Vagina (tissue), 2 donors: Measurements from ENCODE around the gene NRL. TPM values are rescaled to one million over a fixed set of nuclear protein-coding genes. Genes with fewer than 3 reads are reported as not detected.

Source experiments
- DNase-seq, 2 donors: peaks; one replicate each; pipeline ENCODE4 v3.0.0-alpha.2; 2017; ENCODE audit errors: extremely low spot score in 2 of 2
- H3K27ac ChIP-seq: fragments of 200-600 bp; sonication (generic); one replicate; pipeline ENCODE4 v1.5.1; 2019
- H3K27me3 ChIP-seq: fragments of 200-600 bp; sonication (generic); one replicate; pipeline ENCODE4 v1.5.1; 2019
- H3K36me3 ChIP-seq, 2 donors: fragments of 200-600 bp; sonication (generic); one replicate each; pipeline ENCODE4 v1.5.1; 2017 to 2019
- H3K4me1 ChIP-seq: fragments of 200-600 bp; sonication (generic); one replicate; pipeline ENCODE4 v1.5.1; 2019
- H3K4me3 ChIP-seq, 2 donors: fragments of 200-600 bp; sonication (generic); 1 replicate in 1 of 2; 2 replicates in 1 of 2; pipeline ENCODE4 v1.5.1; 2016 to 2019
- H3K9me3 ChIP-seq: fragments of 200-600 bp; sonication (generic); one replicate; pipeline ENCODE4 v1.5.1; 2019
- POLR2A ChIP-seq, 2 donors: fragments of 450-650 bp; IDR thresholded peaks; one replicate each; pipeline ENCODE4 v1.6.1; 2017; ENCODE audit warnings: antibody characterized with exemption in 2 of 2, mild to moderate bottlenecking in 2 of 2, moderate library complexity in 2 of 2
- POLR2AphosphoS5 ChIP-seq, 2 donors: sonication (generic); formaldehyde crosslinking; IDR thresholded peaks; one replicate each; pipeline ENCODE4 v1.9.0; 2017; ENCODE audit warnings: antibody characterized with exemption in 2 of 2, mild to moderate bottlenecking in 2 of 2, low read depth in 1 of 2; ENCODE audit not compliant: insufficient read depth in 1 of 2
- intact Hi-C: fragments of 100-400 bp; cut with DNase I; formaldehyde crosslinking; loops from one replicate; pipeline ENCODE4 v1.15.1; 2023
- total RNA-seq: library from RNA; depleted of rRNA; stranded (reverse); fragments of >200 nt; gene quantifications from one replicate; pipeline ENCODE4 v1.2.3, GENCODE V29; 2016
- TF ChIP-seq, protein P1 (sequence below), 3 experiments: fragments of 450-650 bp in 2 of 3; fragments of 200-600 bp in 1 of 3; sonication (generic) in 1 of 3; IDR thresholded peaks; one replicate each; pipeline ENCODE4 v1.5.1; 2017 to 2019; ENCODE audit warnings: antibody characterized with exemption in 3 of 3, mild to moderate bottlenecking in 2 of 3, moderate library complexity in 2 of 3

The NRL gene
- total RNA-seq, result 1.2 TPM

- Histone ChIP-seq H3K9me3 (no peaks in the 10 kb centered on the region), H3K4me1 (peaks cover 26% of the 10 kb centered on the region), H3K36me3 (peaks cover 0 to 27% of the 10 kb centered on the region in 2 donors), H3K27ac (peak within 1 kb of the TSS; percentile 98), H3K27me3 (no peaks in the 10 kb centered on the region), H3K4me3 (peak within 1 kb of the TSS; percentile 84 to 86)
- intact Hi-C loops, result loop anchor here (2.0 kb wide), 1 partner anchor 26 kb away; the partner anchor contains the start of gene EMC9
- TF ChIP-seq POLR2AphosphoS5 (IDR thresholded peaks at IDR 0.05; ENCODE audit: insufficient read depth in 1 of 2, low read depth in 1 of 2), result peak; percentile 84 to 96
- TF ChIP-seq, protein P1, sequence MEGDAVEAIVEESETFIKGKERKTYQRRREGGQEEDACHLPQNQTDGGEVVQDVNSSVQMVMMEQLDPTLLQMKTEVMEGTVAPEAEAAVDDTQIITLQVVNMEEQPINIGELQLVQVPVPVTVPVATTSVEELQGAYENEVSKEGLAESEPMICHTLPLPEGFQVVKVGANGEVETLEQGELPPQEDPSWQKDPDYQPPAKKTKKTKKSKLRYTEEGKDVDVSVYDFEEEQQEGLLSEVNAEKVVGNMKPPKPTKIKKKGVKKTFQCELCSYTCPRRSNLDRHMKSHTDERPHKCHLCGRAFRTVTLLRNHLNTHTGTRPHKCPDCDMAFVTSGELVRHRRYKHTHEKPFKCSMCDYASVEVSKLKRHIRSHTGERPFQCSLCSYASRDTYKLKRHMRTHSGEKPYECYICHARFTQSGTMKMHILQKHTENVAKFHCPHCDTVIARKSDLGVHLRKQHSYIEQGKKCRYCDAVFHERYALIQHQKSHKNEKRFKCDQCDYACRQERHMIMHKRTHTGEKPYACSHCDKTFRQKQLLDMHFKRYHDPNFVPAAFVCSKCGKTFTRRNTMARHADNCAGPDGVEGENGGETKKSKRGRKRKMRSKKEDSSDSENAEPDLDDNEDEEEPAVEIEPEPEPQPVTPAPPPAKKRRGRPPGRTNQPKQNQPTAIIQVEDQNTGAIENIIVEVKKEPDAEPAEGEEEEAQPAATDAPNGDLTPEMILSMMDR (IDR thresholded peaks at IDR 0.05), result no peak
- no peak for TF ChIP-seq POLR2A (IDR thresholded peaks at IDR 0.05)
- peak; percentile 99 to 100 for DNase-seq
Measured at GRCh38 chr14:24114532-24115421, at the start of gene NRL, which contains the start of gene DCAF11. NRL (minus strand) TSS chr14:24114949; CDS start chr14:24082848, 32,101 bp downstream. DCAF11 (plus strand) TSS chr14:24114777; CDS start chr14:24115595, 818 bp downstream.

DNA sequence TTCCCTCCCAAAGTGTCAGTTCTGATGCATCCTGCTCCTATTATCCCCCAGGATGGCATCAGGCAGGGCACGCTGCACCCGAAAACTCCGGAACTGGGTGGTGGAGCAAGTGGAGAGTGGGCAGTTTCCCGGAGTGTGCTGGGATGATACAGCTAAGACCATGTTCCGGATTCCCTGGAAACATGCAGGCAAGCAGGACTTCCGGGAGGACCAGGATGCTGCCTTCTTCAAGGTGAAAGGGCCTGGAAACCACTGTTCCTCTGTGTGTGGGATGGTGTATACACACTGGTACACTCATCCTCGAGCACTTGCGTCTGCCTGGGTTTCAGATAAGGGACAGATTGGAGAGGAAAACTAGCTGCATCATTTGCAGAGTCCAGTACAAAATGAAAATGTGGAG, 47.3 kb upstream of the NRL start:
- Histone ChIP-seq H3K9me3 (no peaks in the 10 kb centered on the region), H3K27ac (peak overlapping the region; percentile 95), H3K4me3 (peak overlapping the region; percentile 58), H3K4me1 (peaks cover 38% of the 10 kb centered on the region), H3K36me3 (peaks cover 0 to 60% of the 10 kb centered on the region in 2 donors), H3K27me3 (no peaks in the 10 kb centered on the region)
- TF ChIP-seq POLR2AphosphoS5 (IDR thresholded peaks at IDR 0.05; ENCODE audit: insufficient read depth in 1 of 2, low read depth in 1 of 2) (no peak), POLR2A (IDR thresholded peaks at IDR 0.05) (no peak)
- TF ChIP-seq, protein P1 (IDR thresholded peaks at IDR 0.05), result no peak
- no peak for DNase-seq
- intact Hi-C loops, result no loop called here

GRCh38 chr14:24160850-24161804, 46.4 kb upstream of the NRL start, which contains the start of gene IRF9:
IRF9 (plus strand) TSS chr14:24161265; CDS start chr14:24162145, 880 bp downstream.
- Histone ChIP-seq H3K4me1 (peaks cover 38% of the 10 kb centered on the region), H3K27ac (peak within 1 kb of the TSS; percentile 95), H3K27me3 (no peaks in the 10 kb centered on the region), H3K4me3 (peak within 1 kb of the TSS; percentile 58), H3K36me3 (peaks cover 0 to 59% of the 10 kb centered on the region in 2 donors), H3K9me3 (no peaks in the 10 kb centered on the region)
- intact Hi-C loops, result no loop called here
- peak in 1 of 2 donors; percentile 40 for TF ChIP-seq POLR2A (IDR thresholded peaks at IDR 0.05)
- TF ChIP-seq, protein P1 (IDR thresholded peaks at IDR 0.05), result peak; percentile 82 to 98 (median 88)
- peak; percentile 91 to 98 for TF ChIP-seq POLR2AphosphoS5 (IDR thresholded peaks at IDR 0.05; ENCODE audit: insufficient read depth in 1 of 2, low read depth in 1 of 2)
- DNase-seq, result peak in 1 of 2 donors; percentile 97

GRCh38 chr14:24160499-24160849, 45.7 kb upstream of the NRL start:
- peak overlapping the region; percentile 95 for H3K27ac ChIP-seq
- H3K27me3 ChIP-seq, result no peaks in the 10 kb centered on the region
- peak overlapping the region in 1 of 2 donors; percentile 58 for H3K4me3 ChIP-seq
- TF ChIP-seq POLR2AphosphoS5 (IDR thresholded peaks at IDR 0.05; ENCODE audit: insufficient read depth in 1 of 2, low read depth in 1 of 2), result no peak
- TF ChIP-seq, protein P1 (IDR thresholded peaks at IDR 0.05), result no peak
- no peak for TF ChIP-seq POLR2A (IDR thresholded peaks at IDR 0.05)
- no peak for DNase-seq
- intact Hi-C loops, result no loop called here
- H3K4me1 ChIP-seq, result peaks cover 38% of the 10 kb centered on the region
- no peaks in the 10 kb centered on the region for H3K9me3 ChIP-seq
- H3K36me3 ChIP-seq, result peaks cover 0 to 59% of the 10 kb centered on the region in 2 donors
